Uterus (tissue), 2 donors: ENCODE results near the gene UBXN6.

Experiments
- CTCF ChIP-seq, 4 experiments: fragments of 200-600 bp in 2 of 4; fragments of 450-650 bp in 2 of 4; sonication (generic) in 2 of 4; IDR thresholded peaks; one replicate each; pipeline ENCODE4 v1.5.1; 2016 to 2019; ENCODE audit warnings: antibody characterized with exemption in 4 of 4, mild to moderate bottlenecking in 2 of 4, moderate library complexity in 1 of 4
- POLR2A ChIP-seq, 2 donors: fragments of 450-650 bp; IDR thresholded peaks; one replicate each; pipeline ENCODE4 v1.6.1; 2016; ENCODE audit warnings: antibody characterized with exemption in 2 of 2, mild to moderate bottlenecking in 1 of 2, moderate library complexity in 1 of 2

GRCh38 chr19:4467835-4468234, 10.2 kb upstream of the UBXN6 start:
- no peak for TF ChIP-seq POLR2A (IDR thresholded peaks at IDR 0.05)
- no peak for TF ChIP-seq CTCF (IDR thresholded peaks at IDR 0.05)
